ENCODE measurements around the gene GRM8. TPM values are rescaled to one million over a fixed set of nuclear protein-coding genes. Genes with fewer than 3 reads are reported as not detected.

The GRM8 gene
- total RNA-seq, 1 donor from 2014 or later, result 2.2 TPM

GRCh38 chr7:127047521-127047920, 205.2 kb downstream of the GRM8 start:
- Histone ChIP-seq H3K4me2 (ENCODE audit: low read length) (no peak overlapping the region), H4K20me1 (ENCODE audit: insufficient read depth, low read length) (no peaks in the 10 kb centered on the region), H2AFZ (ENCODE audit: low read depth, low read length) (no peak overlapping the region), H3K36me3 (ENCODE audit: insufficient read depth, low read length) (no peaks in the 10 kb centered on the region), H3K79me2 (ENCODE audit: insufficient read depth, low read length) (no peaks in the 10 kb centered on the region), H3K4me3 (ENCODE audit: insufficient read depth, low read depth, low read length) (no peak overlapping the region), H3K9me3 (ENCODE audit: insufficient read depth, low read depth, low read length) (no peaks in the 10 kb centered on the region), H3K27ac (ENCODE audit: low read depth, low read length) (no peak overlapping the region), H3K4me1 (ENCODE audit: insufficient read depth, low read length) (no peaks in the 10 kb centered on the region), H3K27me3 (ENCODE audit: insufficient read depth, low read length) (no peaks in the 10 kb centered on the region), H3K9ac (ENCODE audit: low read length) (no peak overlapping the region)
- DNase-seq (ENCODE audit: low read depth), result no peak
- peaks cover 11% of the 10 kb centered on the region for H3K27me3 Mint-ChIP-seq (ENCODE audit: low read depth, unreplicated experiment)
- no peak for TF ChIP-seq EZH2 (IDR thresholded peaks at IDR 0.05; ENCODE audit: insufficient read depth, low read length)
- no peak overlapping the region for H3K27ac Mint-ChIP-seq (ENCODE audit: unreplicated experiment)
- FAIRE-seq, result no peak
- no peak overlapping the region for H3K4me3 Mint-ChIP-seq (ENCODE audit: unreplicated experiment)
- H3K9me3 Mint-ChIP-seq (ENCODE audit: unreplicated experiment), result no peaks in the 10 kb centered on the region
- H3K36me3 Mint-ChIP-seq (ENCODE audit: low read depth, unreplicated experiment), result no peaks in the 10 kb centered on the region
- H3K4me1 Mint-ChIP-seq (ENCODE audit: low read depth, unreplicated experiment), result no peaks in the 10 kb centered on the region

GRCh38 chr7:127041689-127042452, 210.9 kb downstream of the GRM8 start:
- Mint-ChIP-seq H3K4me3 (ENCODE audit: unreplicated experiment) (no peak overlapping the region), H3K9me3 (ENCODE audit: unreplicated experiment) (no peaks in the 10 kb centered on the region), H3K27me3 (ENCODE audit: low read depth, unreplicated experiment) (peaks cover under 1% of the 10 kb centered on the region), H3K4me1 (ENCODE audit: low read depth, unreplicated experiment) (no peaks in the 10 kb centered on the region), H3K27ac (ENCODE audit: unreplicated experiment) (no peak overlapping the region), H3K36me3 (ENCODE audit: low read depth, unreplicated experiment) (no peaks in the 10 kb centered on the region)
- Histone ChIP-seq H3K27ac (ENCODE audit: low read depth, low read length) (no peak overlapping the region), H3K9me3 (ENCODE audit: insufficient read depth, low read depth, low read length) (no peaks in the 10 kb centered on the region), H3K27me3 (ENCODE audit: insufficient read depth, low read length) (no peaks in the 10 kb centered on the region), H3K36me3 (ENCODE audit: insufficient read depth, low read length) (no peaks in the 10 kb centered on the region), H3K4me1 (ENCODE audit: insufficient read depth, low read length) (no peaks in the 10 kb centered on the region), H3K4me2 (ENCODE audit: low read length) (no peak overlapping the region), H3K79me2 (ENCODE audit: insufficient read depth, low read length) (no peaks in the 10 kb centered on the region), H3K9ac (ENCODE audit: low read length) (no peak overlapping the region), H4K20me1 (ENCODE audit: insufficient read depth, low read length) (no peaks in the 10 kb centered on the region), H3K4me3 (ENCODE audit: insufficient read depth, low read depth, low read length) (no peak overlapping the region), H2AFZ (ENCODE audit: low read depth, low read length) (no peak overlapping the region)
- TF ChIP-seq, protein P1, sequence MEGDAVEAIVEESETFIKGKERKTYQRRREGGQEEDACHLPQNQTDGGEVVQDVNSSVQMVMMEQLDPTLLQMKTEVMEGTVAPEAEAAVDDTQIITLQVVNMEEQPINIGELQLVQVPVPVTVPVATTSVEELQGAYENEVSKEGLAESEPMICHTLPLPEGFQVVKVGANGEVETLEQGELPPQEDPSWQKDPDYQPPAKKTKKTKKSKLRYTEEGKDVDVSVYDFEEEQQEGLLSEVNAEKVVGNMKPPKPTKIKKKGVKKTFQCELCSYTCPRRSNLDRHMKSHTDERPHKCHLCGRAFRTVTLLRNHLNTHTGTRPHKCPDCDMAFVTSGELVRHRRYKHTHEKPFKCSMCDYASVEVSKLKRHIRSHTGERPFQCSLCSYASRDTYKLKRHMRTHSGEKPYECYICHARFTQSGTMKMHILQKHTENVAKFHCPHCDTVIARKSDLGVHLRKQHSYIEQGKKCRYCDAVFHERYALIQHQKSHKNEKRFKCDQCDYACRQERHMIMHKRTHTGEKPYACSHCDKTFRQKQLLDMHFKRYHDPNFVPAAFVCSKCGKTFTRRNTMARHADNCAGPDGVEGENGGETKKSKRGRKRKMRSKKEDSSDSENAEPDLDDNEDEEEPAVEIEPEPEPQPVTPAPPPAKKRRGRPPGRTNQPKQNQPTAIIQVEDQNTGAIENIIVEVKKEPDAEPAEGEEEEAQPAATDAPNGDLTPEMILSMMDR (IDR thresholded peaks at IDR 0.05; ENCODE audit: insufficient read depth, low read depth, low read length), result no peak
- TF ChIP-seq EZH2 (IDR thresholded peaks at IDR 0.05; ENCODE audit: insufficient read depth, low read length), result no peak
- DNase-seq (ENCODE audit: low read depth), result no peak
- no peak for FAIRE-seq

DNA sequence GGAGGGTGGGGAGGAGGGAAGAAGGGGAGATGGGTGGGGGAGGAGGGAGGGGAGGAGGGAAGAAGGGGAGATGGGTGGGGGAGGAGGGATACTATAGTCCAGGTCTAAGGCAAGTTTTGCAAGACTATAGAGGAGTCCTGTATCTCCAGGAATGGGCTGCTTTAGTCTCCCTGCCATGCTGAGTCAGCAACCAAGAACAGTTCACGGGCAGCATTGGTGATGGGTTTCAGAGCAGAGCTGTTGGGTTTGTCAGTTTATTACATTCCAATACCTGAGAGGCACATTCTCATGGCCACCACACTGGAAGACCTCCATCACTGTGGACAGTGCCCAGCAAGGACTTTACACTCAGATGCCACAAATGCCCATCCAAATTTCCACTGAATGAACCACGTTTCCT, 212.7 kb downstream of the GRM8 start:
- peaks cover 2% of the 10 kb centered on the region for H3K27me3 Mint-ChIP-seq (ENCODE audit: low read depth, unreplicated experiment)
- H3K9me3 ChIP-seq (ENCODE audit: insufficient read depth, low read depth, low read length), result no peaks in the 10 kb centered on the region
- no peaks in the 10 kb centered on the region for H3K27me3 ChIP-seq (ENCODE audit: insufficient read depth, low read length)
- H3K4me3 Mint-ChIP-seq (ENCODE audit: unreplicated experiment), result no peak overlapping the region
- H3K36me3 ChIP-seq (ENCODE audit: insufficient read depth, low read length), result no peaks in the 10 kb centered on the region
- no peaks in the 10 kb centered on the region for H3K79me2 ChIP-seq (ENCODE audit: insufficient read depth, low read length)
- no peaks in the 10 kb centered on the region for H3K36me3 Mint-ChIP-seq (ENCODE audit: low read depth, unreplicated experiment)
- H3K9ac ChIP-seq (ENCODE audit: low read length), result no peak overlapping the region
- H3K9me3 Mint-ChIP-seq (ENCODE audit: unreplicated experiment), result no peaks in the 10 kb centered on the region
- no peak for DNase-seq (ENCODE audit: low read depth)
- H3K4me1 ChIP-seq (ENCODE audit: insufficient read depth, low read length), result no peaks in the 10 kb centered on the region
- no peak overlapping the region for H2AFZ ChIP-seq (ENCODE audit: low read depth, low read length)
- no peak for FAIRE-seq
- H3K4me1 Mint-ChIP-seq (ENCODE audit: low read depth, unreplicated experiment), result no peaks in the 10 kb centered on the region
- no peaks in the 10 kb centered on the region for H4K20me1 ChIP-seq (ENCODE audit: insufficient read depth, low read length)
- H3K4me2 ChIP-seq (ENCODE audit: low read length), result no peak overlapping the region
- TF ChIP-seq, protein P1 (IDR thresholded peaks at IDR 0.05; ENCODE audit: insufficient read depth, low read depth, low read length), result no peak
- TF ChIP-seq EZH2 (IDR thresholded peaks at IDR 0.05; ENCODE audit: insufficient read depth, low read length), result no peak
- no peak overlapping the region for H3K27ac Mint-ChIP-seq (ENCODE audit: unreplicated experiment)
- no peak overlapping the region for H3K4me3 ChIP-seq (ENCODE audit: insufficient read depth, low read depth, low read length)
- no peak overlapping the region for H3K27ac ChIP-seq (ENCODE audit: low read depth, low read length)

Measured in astrocyte (in vitro differentiated cells and primary cell).